Thyroid gland (tissue), 4 donors: ENCODE data around the gene ZFYVE27.

Experiments used
- POLR2A ChIP-seq, 2 donors: fragments of 450-650 bp; IDR thresholded peaks; one replicate each; pipeline ENCODE4 v1.6.1; 2017; ENCODE audit warnings: antibody characterized with exemption in 2 of 2, mild to moderate bottlenecking in 2 of 2, moderate library complexity in 1 of 2
- TF ChIP-seq, protein P1 (sequence below), 6 experiments: fragments of 200-600 bp in 3 of 6; fragments of 450-650 bp in 3 of 6; sonication (generic) in 3 of 6; IDR thresholded peaks; one replicate each; pipeline ENCODE4 v1.5.1; 2016 to 2019; ENCODE audit warnings: antibody characterized with exemption in 6 of 6, mild to moderate bottlenecking in 2 of 6, inconsistent platforms in 1 of 6, moderate library complexity in 1 of 6

- TF ChIP-seq, protein P1, sequence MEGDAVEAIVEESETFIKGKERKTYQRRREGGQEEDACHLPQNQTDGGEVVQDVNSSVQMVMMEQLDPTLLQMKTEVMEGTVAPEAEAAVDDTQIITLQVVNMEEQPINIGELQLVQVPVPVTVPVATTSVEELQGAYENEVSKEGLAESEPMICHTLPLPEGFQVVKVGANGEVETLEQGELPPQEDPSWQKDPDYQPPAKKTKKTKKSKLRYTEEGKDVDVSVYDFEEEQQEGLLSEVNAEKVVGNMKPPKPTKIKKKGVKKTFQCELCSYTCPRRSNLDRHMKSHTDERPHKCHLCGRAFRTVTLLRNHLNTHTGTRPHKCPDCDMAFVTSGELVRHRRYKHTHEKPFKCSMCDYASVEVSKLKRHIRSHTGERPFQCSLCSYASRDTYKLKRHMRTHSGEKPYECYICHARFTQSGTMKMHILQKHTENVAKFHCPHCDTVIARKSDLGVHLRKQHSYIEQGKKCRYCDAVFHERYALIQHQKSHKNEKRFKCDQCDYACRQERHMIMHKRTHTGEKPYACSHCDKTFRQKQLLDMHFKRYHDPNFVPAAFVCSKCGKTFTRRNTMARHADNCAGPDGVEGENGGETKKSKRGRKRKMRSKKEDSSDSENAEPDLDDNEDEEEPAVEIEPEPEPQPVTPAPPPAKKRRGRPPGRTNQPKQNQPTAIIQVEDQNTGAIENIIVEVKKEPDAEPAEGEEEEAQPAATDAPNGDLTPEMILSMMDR (IDR thresholded peaks at IDR 0.05) = no peak
- no peak for TF ChIP-seq POLR2A (IDR thresholded peaks at IDR 0.05)
Measured at GRCh38 chr10:97737770-97738265, 890 bp downstream of the ZFYVE27 start.
